HCT116 (cell line): ENCODE results near the gene ZNF576. TPM values are rescaled to one million over a fixed set of nuclear protein-coding genes. Genes with fewer than 3 reads are reported as not detected.

Experiments
- ATAC-seq: fragments of 200-7000 bp; cut with Tn5 transposase; 2 replicates; pipeline ENCODE4 v1.9.1; 2020; ENCODE audit warnings: mild to moderate bottlenecking, moderate library complexity
- BruUV-seq: library from RNA; stranded (reverse); fragments of 400-500 nt; replicated peaks from 2 replicates; lab custom pipeline; 2021; lab: Mats Ljungman, UMichigan
- CTCF ChIA-PET: fragments of 300-600 bp; sonication (Branson Sonifier 250); formaldehyde crosslinking; loops from one replicate; lab custom pipeline; 2021; ENCODE audit warnings: antibody characterized with exemption; lab: Charles Lee
- POLR2A ChIA-PET: fragments of 300-600, 350-600 bp; sonication (Branson Sonifier 250); formaldehyde crosslinking; loops from one replicate; lab custom pipeline; 2021; ENCODE audit warnings: antibody characterized with exemption; lab: Charles Lee
- RAD21 ChIA-PET, 2 experiments: fragments of 300-600 bp; sonication (Branson Sonifier 250); formaldehyde crosslinking; loops; one replicate each; lab custom pipeline; 2023; ENCODE audit warnings: low total read pairs in 2 of 2; ENCODE audit not compliant: uncharacterized antibody in 2 of 2, unreplicated experiment in 2 of 2, low non-redundant PET in 1 of 2; lab: Charles Lee
- DNase-seq: peaks from one replicate; pipeline ENCODE4 v3.0.0-alpha.2; 2010; ENCODE audit warnings: low read depth, low spot score
- H2AFZ ChIP-seq: fragments of 200-600 bp; shearing (Covaris generic), sonication (generic); 2 replicates; pipeline ENCODE4 v1.6.1; 2017; ENCODE audit warnings: low read depth, mixed run types, mixed read lengths, antibody characterized with exemption, low read length; ENCODE audit not compliant: poor library complexity, severe bottlenecking
- H3K27ac ChIP-seq: 2 replicates; pipeline ENCODE4 v1.5.1; 2012; ENCODE audit warnings: low read depth, low read length
- H3K27me3 ChIP-seq: fragments of 200-600 bp; sonication (generic); 2 replicates; pipeline ENCODE4 v1.6.1; 2016; ENCODE audit warnings: mixed run types, low read length, mixed read lengths; ENCODE audit not compliant: insufficient read depth
- H3K36me3 ChIP-seq, 2 experiments: fragments of 200-500 bp in 1 of 2; fragments of 200-600 bp in 1 of 2; sonication (Bioruptor generic) in 1 of 2; sonication (generic) in 1 of 2; 2 replicates each; pipeline versions ENCODE4 v1.5.1 to v1.6.1; 2014 to 2016; ENCODE audit warnings: low read length in 2 of 2, inconsistent platforms in 1 of 2, mixed read lengths in 1 of 2, mixed run types in 1 of 2; ENCODE audit not compliant: insufficient read depth in 2 of 2, control insufficient read depth in 1 of 2
- H3K4me1 ChIP-seq, 2 experiments: fragments of 200-600 bp in 1 of 2; sonication (generic) in 1 of 2; 2 replicates each; pipeline versions ENCODE4 v1.5.1 to v1.6.1; 2012 to 2017; ENCODE audit warnings: low read length in 2 of 2, inconsistent platforms in 1 of 2, mild to moderate bottlenecking in 1 of 2, mixed read lengths in 1 of 2, mixed run types in 1 of 2, moderate library complexity in 1 of 2; ENCODE audit not compliant: insufficient read depth in 2 of 2, control insufficient read depth in 1 of 2
- H3K4me2 ChIP-seq: fragments of 200-600 bp; sonication (generic); 2 replicates; pipeline ENCODE4 v1.6.1; 2017; ENCODE audit warnings: mixed run types, low read length, mixed read lengths
- H3K4me3 ChIP-seq, 2 experiments: fragments of 200-600 bp in 1 of 2; sonication (generic) in 1 of 2; replicated peaks in 1 of 2; 2 replicates each; pipeline ENCODE4 v1.5.1; 2011 to 2016; ENCODE audit warnings: low read length in 2 of 2, control low read depth in 1 of 2, low read depth in 1 of 2, mild to moderate bottlenecking in 1 of 2, mixed read lengths in 1 of 2, mixed run types in 1 of 2
- H3K79me2 ChIP-seq: fragments of 200-600 bp; sonication (generic); 2 replicates; pipeline ENCODE4 v1.6.1; 2017; ENCODE audit warnings: mild to moderate bottlenecking, mixed run types, low read length, moderate library complexity, mixed read lengths; ENCODE audit not compliant: insufficient read depth
- H3K9ac ChIP-seq: fragments of 200-600 bp; sonication (generic); 2 replicates; pipeline ENCODE4 v1.6.1; 2016; ENCODE audit warnings: low read length, mixed read lengths
- H3K9me2 ChIP-seq: fragments of 200-600 bp; sonication (generic), shearing (Covaris generic); 2 replicates; pipeline ENCODE4 v1.6.1; 2017; ENCODE audit warnings: mixed run types, mild to moderate bottlenecking, moderate library complexity; ENCODE audit not compliant: insufficient read depth
- H3K9me3 ChIP-seq, 2 experiments: fragments of 200-500 bp in 1 of 2; fragments of 200-600 bp in 1 of 2; sonication (Bioruptor generic) in 1 of 2; sonication (generic) in 1 of 2; 2 replicates each; pipeline ENCODE4 v1.6.1; 2014 to 2017; ENCODE audit warnings: low read length in 2 of 2, mixed read lengths in 2 of 2, inconsistent platforms in 1 of 2, low read depth in 1 of 2, mild to moderate bottlenecking in 1 of 2, mixed run types in 1 of 2, moderate library complexity in 1 of 2; ENCODE audit not compliant: control insufficient read depth in 1 of 2, insufficient read depth in 1 of 2
- H4K20me1 ChIP-seq: fragments of 200-600 bp; sonication (generic), shearing (Covaris generic); 2 replicates; pipeline ENCODE4 v1.6.1; 2017; ENCODE audit warnings: mixed run types, mild to moderate bottlenecking, moderate library complexity; ENCODE audit not compliant: insufficient read depth
- CBX3 ChIP-seq: IDR thresholded peaks from 2 replicates; pipeline ENCODE4 v1.6.1; 2012; ENCODE audit warnings: low read depth
- CEBPB ChIP-seq: IDR thresholded peaks from 2 replicates; pipeline ENCODE4 v1.6.1; 2012; ENCODE audit warnings: low read depth
- EZH2 ChIP-seq: fragments of 200-600 bp; sonication (generic); IDR thresholded peaks from 2 replicates; pipeline ENCODE4 v1.6.1; 2017; ENCODE audit warnings: antibody characterized with exemption, mixed run types
- EZH2phosphoT487 ChIP-seq: fragments of 200-600 bp; IDR thresholded peaks from 2 replicates; pipeline ENCODE4 v1.6.1; 2018; ENCODE audit warnings: antibody characterized with exemption, borderline replicate concordance
- JUND ChIP-seq: IDR thresholded peaks from 2 replicates; pipeline ENCODE4 v1.6.1; 2012
- POLR2A ChIP-seq: IDR thresholded peaks from 2 replicates; pipeline ENCODE4 v1.7.0; 2011; ENCODE audit warnings: borderline replicate concordance; ENCODE audit not compliant: insufficient read depth, insufficient read length; ENCODE audit errors: extremely low read depth
- RAD21 ChIP-seq: IDR thresholded peaks from 2 replicates; pipeline ENCODE4 v1.6.1; 2012; ENCODE audit warnings: low read depth, mild to moderate bottlenecking
- REST ChIP-seq: IDR thresholded peaks from 2 replicates; pipeline ENCODE4 v1.6.1; 2012; ENCODE audit warnings: low read depth
- SIN3A ChIP-seq: IDR thresholded peaks from 2 replicates; pipeline ENCODE4 v1.6.1; 2012; ENCODE audit warnings: low read depth
- SP1 ChIP-seq: IDR thresholded peaks from 2 replicates; pipeline ENCODE4 v1.6.1; 2012; ENCODE audit warnings: low read depth
- SRF ChIP-seq: IDR thresholded peaks from 2 replicates; pipeline ENCODE4 v1.6.1; 2012; ENCODE audit warnings: low read depth
- YY1 ChIP-seq: IDR thresholded peaks from 2 replicates; pipeline ENCODE4 v1.6.1; 2011; ENCODE audit warnings: low read length, low read depth, moderate library complexity, mild to moderate bottlenecking; ENCODE audit not compliant: insufficient replicate concordance; ENCODE audit errors: extremely low read depth
- ZBTB33 ChIP-seq: IDR thresholded peaks from 2 replicates; pipeline ENCODE4 v1.6.1; 2011; ENCODE audit warnings: mild to moderate bottlenecking, low read length, moderate library complexity; ENCODE audit not compliant: insufficient replicate concordance; ENCODE audit errors: extremely low read depth
- intact Hi-C: fragments of 100-400 bp; cut with micrococcal nuclease; formaldehyde crosslinking; loops from 2 replicates; pipeline ENCODE4 v1.10.0; 2022
- total RNA-seq: library from RNA; stranded (reverse); gene quantifications from one replicate; pipeline ENCODE4 v1.2.1, GENCODE V29; 2021; ENCODE audit not compliant: unreplicated experiment
- TF ChIP-seq, protein P1 (sequence below): IDR thresholded peaks from 2 replicates; pipeline ENCODE4 v1.6.1; 2012
- TF ChIP-seq, protein P2 (sequence below): IDR thresholded peaks from 2 replicates; pipeline ENCODE4 v1.6.1; 2012

Gene ZNF576
- total RNA-seq, 1 experiment from 2014 or later = 11.2 TPM

DNA sequence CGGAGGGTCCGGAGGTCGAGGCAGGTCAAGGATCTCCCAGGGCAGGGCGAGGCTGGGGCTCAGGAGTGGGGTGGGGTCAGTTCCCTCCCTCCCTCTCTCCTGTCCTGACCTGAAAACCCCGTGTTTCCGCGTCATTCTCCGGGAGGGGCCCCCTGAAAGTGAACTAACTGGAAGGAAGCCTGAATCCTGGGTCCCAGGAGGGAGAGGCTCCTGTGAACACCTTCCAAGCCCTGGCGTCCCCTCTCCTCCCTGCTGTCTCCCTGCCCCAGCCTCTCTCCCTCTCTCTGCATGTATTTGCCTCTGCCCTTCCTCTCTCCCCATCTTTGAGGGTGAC, 44.0 kb downstream of the ZNF576 start:
- ChIA-PET RAD21 (no interaction called here), CTCF (no interaction called here), POLR2A (no interaction called here)
- peak overlapping the region; percentile 83 for H3K4me2 ChIP-seq
- ATAC-seq = no peak
- H3K27me3 ChIP-seq = peaks cover 7% of the 10 kb centered on the region; the same call in 1 of the 2 replicates
- intact Hi-C loops = no loop called here
- H3K9me2 ChIP-seq = no peaks in the 10 kb centered on the region
- no TSS peak for BruUV-seq
- H4K20me1 ChIP-seq = no peaks in the 10 kb centered on the region
- peak overlapping the region; percentile 40; the same call in 1 of the 2 replicates for H3K27ac ChIP-seq
- TF ChIP-seq RAD21 (no peak), EZH2phosphoT487 (no peak), JUND (no peak), SIN3A (no peak), CBX3 (no peak), SRF (no peak), SP1 (no peak), CEBPB (no peak), REST (no peak), YY1 (no peak), POLR2A (no peak), ZBTB33 (no peak), EZH2 (no peak)
- TF ChIP-seq, protein P1, sequence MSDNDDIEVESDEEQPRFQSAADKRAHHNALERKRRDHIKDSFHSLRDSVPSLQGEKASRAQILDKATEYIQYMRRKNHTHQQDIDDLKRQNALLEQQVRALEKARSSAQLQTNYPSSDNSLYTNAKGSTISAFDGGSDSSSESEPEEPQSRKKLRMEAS = no peak
- TF ChIP-seq, protein P2, sequence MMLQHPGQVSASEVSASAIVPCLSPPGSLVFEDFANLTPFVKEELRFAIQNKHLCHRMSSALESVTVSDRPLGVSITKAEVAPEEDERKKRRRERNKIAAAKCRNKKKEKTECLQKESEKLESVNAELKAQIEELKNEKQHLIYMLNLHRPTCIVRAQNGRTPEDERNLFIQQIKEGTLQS = no peak
- H3K36me3 ChIP-seq = no peaks in the 10 kb centered on the region
- H3K79me2 ChIP-seq = no peaks in the 10 kb centered on the region
- H3K4me1 ChIP-seq = peaks cover 14 to 30% of the 10 kb centered on the region in 2 experiments
- peak overlapping the region; percentile 35; the same call in 1 of the 2 replicates for H3K9ac ChIP-seq
- no peak for DNase-seq
- peak overlapping the region; percentile 48 to 52 for H3K4me3 ChIP-seq
- no peaks in the 10 kb centered on the region for H3K9me3 ChIP-seq
- H2AFZ ChIP-seq = no peak overlapping the region
